Measurements from ENCODE around the gene PCID2.

Gene PCID2

DNA sequence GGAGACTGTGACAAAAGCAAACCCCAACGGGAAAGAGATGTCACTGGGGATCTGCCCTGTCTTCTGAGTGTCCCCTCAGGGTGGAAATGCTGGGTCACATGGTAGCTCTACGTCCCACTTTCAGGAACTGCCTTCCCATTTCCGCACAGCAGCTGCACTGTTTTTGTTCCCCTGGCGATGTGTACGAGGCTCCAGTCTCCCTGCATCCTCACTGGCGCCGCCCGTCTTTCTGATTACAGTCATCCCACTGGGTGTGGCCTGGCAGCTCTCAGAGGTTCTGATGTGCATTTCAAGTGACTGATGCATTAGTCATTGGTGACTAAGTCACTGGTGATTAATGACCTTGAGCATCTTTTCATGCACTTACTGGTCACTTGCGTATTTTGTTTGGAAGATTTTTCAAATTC, 21.2 kb downstream of the PCID2 start:
- DNase-seq (ENCODE audit: low read depth) = no peak

DNA sequence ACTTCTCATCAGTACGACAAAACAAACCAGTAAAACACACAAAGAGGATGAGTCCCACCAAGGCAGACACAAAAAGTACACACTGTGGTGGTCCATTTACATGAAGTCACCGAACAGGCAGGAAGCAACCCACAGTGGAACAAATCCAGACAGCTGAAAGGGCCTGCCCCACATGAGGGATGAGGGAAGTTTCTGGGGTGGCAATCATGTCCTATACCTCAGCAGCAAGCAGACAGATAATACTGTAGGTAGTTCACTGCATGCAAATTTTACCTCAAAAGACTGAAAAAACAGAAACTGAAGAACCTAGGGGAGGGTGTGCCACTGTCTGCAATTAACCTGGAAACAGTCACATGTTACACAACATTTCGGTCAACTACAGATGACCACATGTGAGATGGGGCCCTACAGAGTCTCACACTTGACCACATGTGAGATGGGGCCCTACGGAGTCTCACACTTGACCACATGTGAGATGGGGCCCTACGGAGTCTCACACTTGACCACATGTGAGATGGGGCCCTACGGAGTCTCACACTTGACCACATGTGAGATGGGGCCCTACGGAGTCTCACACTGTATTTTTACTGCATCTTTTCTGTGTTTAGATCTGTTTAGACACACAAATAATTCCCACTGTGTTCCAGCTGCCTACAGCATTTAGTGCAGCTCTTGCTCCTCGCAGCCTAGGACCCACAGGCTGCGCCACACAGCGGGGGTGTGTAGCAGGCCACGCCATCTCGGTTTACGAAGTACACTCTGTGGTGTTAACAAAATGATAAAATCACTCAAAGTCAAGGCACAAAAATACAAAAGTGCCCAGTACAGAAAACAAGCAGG, 22.2 kb downstream of the PCID2 start:
- DNase-seq (ENCODE audit: low read depth) = no peak

DNA sequence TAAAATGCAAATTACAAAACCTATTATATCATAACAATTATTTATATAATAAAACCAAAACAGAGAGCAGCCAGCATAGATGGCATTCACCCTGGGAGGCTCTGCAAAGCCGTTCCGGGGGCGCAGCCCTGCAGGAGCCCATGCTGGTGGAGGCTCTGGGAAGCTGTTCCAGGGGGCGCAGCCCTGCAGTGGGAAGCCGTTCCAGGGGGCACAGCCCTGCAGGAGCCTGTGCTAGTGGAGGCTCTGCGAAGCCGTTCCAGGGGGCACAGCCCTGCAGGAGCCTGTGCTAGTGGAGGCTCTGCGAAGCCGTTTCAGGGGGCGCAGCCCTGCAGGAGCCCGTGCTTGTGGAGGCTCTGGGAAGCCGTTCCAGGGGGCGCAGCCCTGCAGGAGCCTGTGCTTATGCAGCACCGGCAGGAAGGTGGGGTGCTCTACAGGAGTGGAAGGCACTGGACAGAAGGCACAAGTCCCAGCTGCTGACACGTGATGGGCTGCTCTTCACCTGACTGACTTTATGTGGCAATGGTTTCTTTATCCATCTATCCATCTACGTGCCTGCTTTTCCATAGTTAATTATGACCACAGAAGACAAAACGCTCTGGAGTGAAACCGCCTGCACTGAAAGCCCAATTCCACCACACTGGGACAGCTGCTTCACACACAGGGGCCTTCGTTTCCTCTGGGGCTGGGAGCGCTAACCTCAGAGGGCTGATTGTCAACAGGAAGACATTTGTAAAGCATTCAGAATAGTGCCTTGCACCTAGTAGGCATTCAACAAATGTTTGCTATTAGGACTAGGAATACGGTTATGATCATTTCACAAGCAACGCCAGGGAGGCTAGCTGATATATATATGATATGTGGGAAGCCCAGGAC, 23.7 kb downstream of the PCID2 start:
- DNase-seq (ENCODE audit: low read depth) = no peak

DNA sequence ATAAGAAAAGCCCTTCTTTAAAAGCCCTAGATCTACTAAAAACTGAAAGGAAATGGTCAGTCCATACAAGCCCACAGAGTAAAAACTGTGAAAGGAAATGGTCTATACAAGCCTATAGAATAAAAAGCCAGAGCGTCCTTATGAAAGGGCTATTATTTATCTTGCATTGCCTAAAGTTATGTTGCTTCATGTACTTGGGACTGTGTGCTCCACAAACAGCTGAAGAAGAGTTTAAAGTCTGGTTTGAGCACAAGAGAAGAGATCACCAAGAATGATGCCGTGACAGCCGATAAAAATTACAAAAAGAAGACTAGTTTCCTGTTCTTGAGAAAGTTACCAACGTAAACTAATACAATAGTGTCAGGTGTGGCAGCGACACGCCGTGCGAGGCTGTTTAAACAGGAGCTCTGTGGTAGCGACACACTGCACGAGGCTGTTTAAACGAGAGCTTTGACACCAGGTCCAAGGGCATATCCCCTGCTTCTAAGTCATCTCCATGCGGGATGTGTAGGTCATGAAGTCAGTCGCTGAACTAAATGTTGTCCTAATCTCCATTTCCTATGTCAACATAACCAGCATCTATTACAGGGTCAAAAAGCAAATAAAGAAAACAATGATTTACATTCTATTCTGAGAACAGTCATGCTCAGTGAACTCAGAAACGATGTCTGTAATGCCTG, 24.9 kb downstream of the PCID2 start:
- no peak for DNase-seq (ENCODE audit: low read depth)

GRCh38 chr13:113182046-113182445, 26.4 kb downstream of the PCID2 start:
- no peak for DNase-seq (ENCODE audit: low read depth)

DNA sequence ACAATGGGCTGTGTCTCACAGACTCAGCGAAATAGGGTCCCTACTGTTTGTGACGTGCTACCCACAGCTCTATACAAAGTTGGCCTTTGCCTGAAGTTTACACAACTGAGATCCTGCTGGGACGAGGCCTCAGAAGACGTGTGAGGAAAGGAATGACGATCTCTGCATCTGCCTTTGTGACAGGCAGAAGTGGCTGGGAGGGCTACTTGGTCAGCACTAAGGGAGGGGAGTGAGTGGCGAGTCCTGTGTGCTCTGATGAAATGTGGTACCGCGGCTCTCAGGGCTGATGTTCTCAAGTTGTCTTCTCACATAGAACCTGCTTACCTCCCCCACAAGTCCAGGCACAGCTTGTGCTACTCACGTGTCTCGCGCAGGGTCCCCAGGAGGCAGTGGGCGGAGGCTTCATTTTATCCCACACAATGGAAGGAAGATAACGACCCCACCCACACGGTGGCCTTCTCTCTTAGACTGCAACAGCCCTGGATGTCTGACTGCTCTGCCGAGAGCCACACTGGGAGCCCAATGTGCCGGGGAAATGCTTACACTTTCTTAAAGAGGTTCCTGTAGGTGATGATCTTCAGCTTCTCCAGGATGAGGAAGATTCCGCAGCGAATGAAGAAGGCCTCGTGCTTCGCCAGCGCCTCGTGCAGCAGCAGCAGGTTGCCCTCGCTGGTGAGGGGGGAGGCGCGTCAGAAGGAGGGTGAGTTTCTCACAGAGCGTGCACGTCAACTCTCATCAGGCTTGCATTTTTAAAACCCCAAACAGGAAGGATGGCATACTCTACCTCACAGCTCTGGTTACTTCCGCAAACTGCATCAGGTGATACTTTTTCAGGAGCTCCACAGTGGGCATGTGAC, 28.9 kb downstream of the PCID2 start:
- DNase-seq (ENCODE audit: low read depth) = no peak

GRCh38 chr13:113178896-113179167, 29.6 kb downstream of the PCID2 start:
- DNase-seq (ENCODE audit: low read depth) = no peak

DNA sequence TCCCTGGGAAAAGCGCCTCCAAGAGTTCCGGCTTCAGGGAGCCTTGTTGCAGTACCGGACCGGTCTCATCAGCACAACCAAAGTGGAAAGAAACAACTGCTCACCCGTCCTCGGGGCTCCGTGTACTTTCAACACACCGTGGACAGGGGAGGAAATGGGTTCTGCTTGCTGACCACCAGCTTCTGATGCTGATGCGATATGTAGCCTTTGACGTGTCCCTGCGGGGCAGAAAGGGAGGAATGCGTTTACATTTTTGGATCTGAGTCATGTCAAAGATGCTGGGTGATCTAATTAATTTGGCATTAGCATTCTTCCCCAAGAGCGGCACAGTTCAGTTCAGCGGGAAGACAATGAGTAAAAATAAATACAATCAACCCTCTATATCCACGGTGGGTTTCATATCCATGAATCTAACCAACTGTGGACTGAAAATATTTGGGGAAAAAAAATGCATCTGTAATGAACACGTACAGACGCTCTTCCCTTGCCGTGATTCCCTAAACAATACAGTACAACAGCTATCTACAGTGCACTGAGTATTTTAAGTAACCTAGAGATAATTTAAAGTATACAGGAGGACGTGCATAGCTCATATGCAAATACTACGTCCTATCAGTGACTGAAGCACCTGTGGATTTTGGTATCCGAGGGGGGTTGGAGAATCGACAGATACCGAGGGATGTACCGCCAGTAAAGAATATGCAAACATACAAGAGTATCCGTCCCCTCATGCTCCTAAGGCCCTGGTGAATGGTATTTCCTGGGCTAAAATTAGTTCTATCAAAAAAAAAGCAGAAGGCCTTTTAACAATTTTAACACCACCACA, 30.2 kb downstream of the PCID2 start:
- DNase-seq (ENCODE audit: low read depth) = no peak

- DNase-seq (ENCODE audit: low read depth) = no peak
Measured at GRCh38 chr13:113176822-113177221, 31.6 kb downstream of the PCID2 start.

DNA sequence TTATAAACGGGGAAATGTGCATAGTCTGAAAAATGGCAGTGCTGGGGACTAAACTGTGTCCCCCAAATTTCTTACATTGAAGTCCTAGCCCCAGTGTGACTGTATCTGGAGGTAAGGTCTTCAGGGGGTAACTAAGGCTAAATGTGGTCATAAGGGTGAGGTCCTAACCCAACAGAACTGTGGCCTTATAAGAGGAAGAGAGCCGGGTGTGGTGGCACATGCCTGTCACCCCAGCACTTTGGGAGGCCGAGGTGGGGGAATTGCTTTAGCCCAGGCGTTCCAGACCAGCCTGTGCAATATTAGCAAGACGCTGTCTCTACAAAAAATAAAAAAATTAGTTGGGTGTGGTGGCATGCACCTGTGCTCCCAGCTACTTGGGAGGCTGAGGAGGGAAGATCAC, 32.2 kb downstream of the PCID2 start:
- peak; percentile 56 for DNase-seq (ENCODE audit: low read depth)

GRCh38 chr13:113172419-113172926, 36.0 kb downstream of the PCID2 start:
- DNase-seq (ENCODE audit: low read depth) = no peak

DNA sequence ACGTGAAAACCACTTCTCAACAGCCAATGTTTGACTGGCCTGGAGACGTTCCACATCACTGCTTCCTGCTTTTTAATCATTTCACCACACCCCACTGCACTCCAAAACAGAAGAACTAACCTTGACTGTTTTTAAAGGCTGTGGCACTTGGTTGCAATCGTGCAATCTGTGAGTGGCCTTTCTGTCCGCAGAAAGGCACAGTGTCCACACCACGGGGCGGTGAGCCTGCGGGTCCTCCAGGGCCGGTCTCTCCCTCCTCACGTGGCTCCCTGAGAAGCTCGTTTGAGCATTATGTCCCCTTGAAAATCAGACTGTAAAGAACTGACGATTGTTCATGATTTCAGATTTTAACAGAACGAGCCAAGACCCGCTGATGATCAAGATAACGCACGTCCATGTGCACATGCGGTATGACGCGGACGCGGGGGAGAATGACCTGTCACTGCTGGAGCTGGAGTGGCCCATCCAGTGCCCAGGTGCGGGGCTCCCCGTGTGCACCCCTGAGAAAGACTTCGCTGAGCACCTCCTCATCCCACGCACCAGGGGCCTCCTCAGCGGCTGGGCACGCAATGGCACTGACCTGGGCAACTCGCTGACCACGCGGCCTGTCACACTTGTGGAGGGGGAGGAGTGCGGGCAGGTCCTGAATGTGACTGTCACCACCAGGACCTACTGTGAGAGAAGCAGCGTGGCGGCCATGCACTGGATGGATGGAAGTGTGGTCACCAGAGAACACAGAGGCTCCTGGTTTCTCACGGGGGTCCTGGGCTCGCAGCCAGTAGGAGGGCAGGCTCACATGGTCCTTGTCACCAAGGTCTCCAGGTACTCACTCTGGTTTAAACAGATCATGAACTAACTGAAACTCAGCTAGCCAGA, 37.0 kb downstream of the PCID2 start:
- no peak for DNase-seq (ENCODE audit: low read depth)

- DNase-seq (ENCODE audit: low read depth) = no peak
Measured at GRCh38 chr13:113170511-113170910, 38.0 kb downstream of the PCID2 start.

GRCh38 chr13:113169277-113170272, 38.9 kb downstream of the PCID2 start:
- DNase-seq (ENCODE audit: low read depth) = no peak

- no peak for DNase-seq (ENCODE audit: low read depth)
Measured at GRCh38 chr13:113168211-113168610, 40.3 kb downstream of the PCID2 start.

GRCh38 chr13:113167575-113167974, 40.9 kb downstream of the PCID2 start:
- DNase-seq (ENCODE audit: low read depth) = no peak

DNA sequence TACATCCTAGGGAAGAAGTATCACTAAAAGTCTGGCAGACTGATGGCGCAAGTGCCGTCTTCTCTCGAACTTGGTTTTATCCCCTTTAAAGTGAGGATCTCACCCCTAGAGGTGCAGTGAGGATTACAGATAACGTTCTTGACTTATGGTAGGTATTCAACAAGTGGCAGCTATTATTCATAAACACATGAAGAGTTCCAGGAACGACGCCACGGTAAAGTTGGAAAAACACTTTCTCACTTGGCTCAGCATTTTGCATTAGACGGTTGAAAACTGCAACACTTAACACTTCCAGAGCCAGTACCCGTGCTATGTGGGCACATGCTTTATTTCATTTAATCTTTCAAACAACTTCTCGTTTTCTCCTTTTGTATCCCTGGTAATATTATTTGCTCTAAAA, 41.3 kb downstream of the PCID2 start:
- DNase-seq (ENCODE audit: low read depth) = no peak

DNA sequence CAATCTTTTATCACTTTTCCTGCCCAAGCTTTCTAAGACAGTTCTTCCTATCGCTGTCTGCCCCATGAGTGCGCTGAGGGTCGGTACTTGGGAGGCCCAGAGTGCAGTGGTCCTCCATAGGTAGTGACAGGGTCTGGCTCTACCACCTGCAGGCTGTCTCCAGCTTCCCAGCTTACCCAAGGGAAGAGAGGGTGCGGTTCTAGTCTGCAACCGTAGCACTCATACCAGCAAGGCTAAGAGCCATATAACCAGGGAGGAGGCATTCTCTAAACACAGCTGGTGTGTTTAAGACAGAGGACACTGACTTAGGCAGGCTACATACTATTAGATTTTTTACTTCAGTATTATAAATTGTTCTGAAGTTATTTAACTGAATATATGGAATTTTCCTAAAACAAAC, 41.8 kb downstream of the PCID2 start:
- DNase-seq (ENCODE audit: low read depth) = no peak

- DNase-seq (ENCODE audit: low read depth) = no peak
Measured at GRCh38 chr13:113166266-113166665, 42.2 kb downstream of the PCID2 start.

Measured in CMK (cell line).